Measurements from ENCODE around the gene ITSN1. TPM values are rescaled to one million over a fixed set of nuclear protein-coding genes. Genes with fewer than 3 reads are reported as not detected.
A peak's percentile ranks its signal among the peaks of the same experiment; 100 is the strongest.

Gene ITSN1
- total and polyA plus RNA-seq, 2 experiments from 2014 or later: 77.9 to 95.7 TPM

DNA sequence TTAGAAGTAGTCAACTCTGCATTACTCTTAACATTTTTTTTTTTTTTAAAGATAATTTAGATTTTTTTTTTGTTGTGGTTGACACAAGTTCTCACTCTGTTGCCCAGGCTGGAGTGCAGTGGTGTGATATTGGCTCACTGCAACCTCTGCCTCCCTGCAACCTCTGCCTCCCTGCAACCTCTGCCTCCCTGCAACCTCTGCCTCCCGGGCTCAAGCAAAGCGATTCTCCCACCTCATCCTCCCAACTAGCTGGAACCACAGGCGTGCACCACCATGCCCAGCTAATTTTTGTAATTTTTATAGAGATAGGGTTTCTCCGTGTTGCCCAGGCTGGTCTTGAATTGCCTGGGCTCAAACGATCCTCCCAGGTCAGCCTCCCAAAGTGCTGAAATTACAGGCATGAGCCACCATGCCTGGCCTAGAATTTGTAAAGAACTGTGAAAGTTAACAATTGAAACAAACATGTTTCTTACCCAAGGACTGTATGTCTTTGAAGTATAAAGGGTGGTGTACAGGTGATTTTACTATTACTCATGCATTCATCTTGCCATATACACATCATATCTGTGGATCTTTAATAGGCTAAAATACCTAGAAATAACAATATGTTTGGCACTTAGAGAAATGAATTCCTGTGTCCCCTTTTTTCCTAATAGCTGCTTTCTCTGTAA, 158.6 kb downstream of the ITSN1 start:
- H3K4me3 Mint-ChIP-seq: no peak overlapping the region
- DNase-seq (ENCODE audit: low spot score) (no peak), ATAC-seq (no peak)
- TF ChIP-seq EZH2 (IDR thresholded peaks at IDR 0.05; ENCODE audit: low read depth, unreplicated experiment) (no peak), EZH2phosphoT487 (IDR thresholded peaks at IDR 0.05; ENCODE audit: unreplicated experiment) (no peak), ETS1 (IDR thresholded peaks at IDR 0.05) (no peak), NANOG (IDR thresholded peaks at IDR 0.05; ENCODE audit: borderline replicate concordance) (no peak), ZNF462 (CRISPR knock-in tag; IDR thresholded peaks at IDR 0.05) (no peak), CREB1 (CRISPR knock-in tag; IDR thresholded peaks at IDR 0.05; ENCODE audit: low read depth) (no peak), POLR2AphosphoS5 (IDR thresholded peaks at IDR 0.05; ENCODE audit: low read depth) (no peak)
- TF ChIP-seq, protein P1, sequence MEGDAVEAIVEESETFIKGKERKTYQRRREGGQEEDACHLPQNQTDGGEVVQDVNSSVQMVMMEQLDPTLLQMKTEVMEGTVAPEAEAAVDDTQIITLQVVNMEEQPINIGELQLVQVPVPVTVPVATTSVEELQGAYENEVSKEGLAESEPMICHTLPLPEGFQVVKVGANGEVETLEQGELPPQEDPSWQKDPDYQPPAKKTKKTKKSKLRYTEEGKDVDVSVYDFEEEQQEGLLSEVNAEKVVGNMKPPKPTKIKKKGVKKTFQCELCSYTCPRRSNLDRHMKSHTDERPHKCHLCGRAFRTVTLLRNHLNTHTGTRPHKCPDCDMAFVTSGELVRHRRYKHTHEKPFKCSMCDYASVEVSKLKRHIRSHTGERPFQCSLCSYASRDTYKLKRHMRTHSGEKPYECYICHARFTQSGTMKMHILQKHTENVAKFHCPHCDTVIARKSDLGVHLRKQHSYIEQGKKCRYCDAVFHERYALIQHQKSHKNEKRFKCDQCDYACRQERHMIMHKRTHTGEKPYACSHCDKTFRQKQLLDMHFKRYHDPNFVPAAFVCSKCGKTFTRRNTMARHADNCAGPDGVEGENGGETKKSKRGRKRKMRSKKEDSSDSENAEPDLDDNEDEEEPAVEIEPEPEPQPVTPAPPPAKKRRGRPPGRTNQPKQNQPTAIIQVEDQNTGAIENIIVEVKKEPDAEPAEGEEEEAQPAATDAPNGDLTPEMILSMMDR (conservative IDR thresholded peaks at IDR 0.05; ENCODE audit: low read depth in 2 of 2): no peak
- H3K4me1 ChIP-seq (ENCODE audit: insufficient read depth): peaks cover 10% of the 10 kb centered on the region
- 0 out of 2 replicates have a peak, but pooled peaks cover 4% of the 10 kb centered on the region for H4K20me1 ChIP-seq (replicated peaks; ENCODE audit: insufficient read depth)
- peaks cover 16% of the 10 kb centered on the region; the same call in 2 of the 3 replicates for H3K36me3 Mint-ChIP-seq (ENCODE audit: low read depth)
- no peak overlapping the region for H3K4me3 ChIP-seq
- H3K4me2 ChIP-seq: no peak overlapping the region
- peaks cover 13% of the 10 kb centered on the region; the same call in 2 of the 3 replicates for H3K4me1 Mint-ChIP-seq
- peaks cover 6% of the 10 kb centered on the region for H3K27me3 Mint-ChIP-seq (ENCODE audit: insufficient read depth, low read depth, poor library complexity)
- no peaks in the 10 kb centered on the region for H3F3A ChIP-seq (replicated peaks; ENCODE audit: low read depth)
- H2AFZ ChIP-seq: no peak overlapping the region
- H3K79me2 ChIP-seq (replicated peaks; ENCODE audit: insufficient read depth): no peaks in the 10 kb centered on the region
- H3K27ac ChIP-seq (ENCODE audit: low read depth): 0 out of 2 replicates have a peak overlapping the region, but pooled peaks have one; percentile 12
- no peak overlapping the region for H3K27ac Mint-ChIP-seq
- H3K36me3 ChIP-seq (ENCODE audit: insufficient read depth): peaks cover 6% of the 10 kb centered on the region; the same call in 1 of the 2 replicates
- no peaks in the 10 kb centered on the region for H3K9me2 ChIP-seq (ENCODE audit: insufficient read depth)
- H3K27me3 ChIP-seq (ENCODE audit: insufficient read depth): no peaks in the 10 kb centered on the region
- no peaks in the 10 kb centered on the region for H3K9me3 Mint-ChIP-seq
